Right lobe of liver (tissue), 4 donors: ENCODE data around the gene DNAH10.

Experiments
- POLR2A ChIP-seq: fragments of 450-650 bp; IDR thresholded peaks from one replicate; pipeline ENCODE4 v1.6.1; 2017; ENCODE audit warnings: antibody characterized with exemption, mild to moderate bottlenecking
- TF ChIP-seq, protein P1 (sequence below), 4 donors: fragments of 200-600 bp in 3 of 4; fragments of 450-650 bp in 1 of 4; IDR thresholded peaks; one replicate each; pipeline versions ENCODE4 v1.5.1 to v1.8.0; 2016 to 2022; ENCODE audit warnings: antibody characterized with exemption in 4 of 4, mild to moderate bottlenecking in 2 of 4
- donor health status: DM: no; HTN: no; CAD: no.
- donor health status: DM: no; HTN: no; CAD: no.
- donor health status: DM: no; HTN: yes; CAD: no.

DNA sequence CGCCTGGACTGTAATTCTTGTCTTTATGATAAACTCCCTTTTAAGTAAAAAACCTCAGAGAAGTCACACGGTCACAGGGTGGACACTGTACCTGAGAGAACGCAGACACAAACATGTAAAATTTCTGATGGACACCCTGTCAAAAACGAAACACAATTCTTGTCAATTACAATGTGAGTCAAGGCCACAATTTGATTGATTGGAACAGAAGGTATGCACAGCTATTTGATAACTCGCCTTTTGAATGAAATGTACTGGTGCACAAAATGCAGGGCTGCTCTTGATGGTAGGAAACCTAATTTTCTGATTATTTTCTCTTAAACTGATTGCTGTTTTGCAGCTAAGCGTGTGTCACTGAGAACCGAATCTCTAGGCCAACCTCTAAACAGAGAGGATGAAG, 9.2 kb downstream of the DNAH10 start:
- TF ChIP-seq POLR2A = no peak
- TF ChIP-seq, protein P1, sequence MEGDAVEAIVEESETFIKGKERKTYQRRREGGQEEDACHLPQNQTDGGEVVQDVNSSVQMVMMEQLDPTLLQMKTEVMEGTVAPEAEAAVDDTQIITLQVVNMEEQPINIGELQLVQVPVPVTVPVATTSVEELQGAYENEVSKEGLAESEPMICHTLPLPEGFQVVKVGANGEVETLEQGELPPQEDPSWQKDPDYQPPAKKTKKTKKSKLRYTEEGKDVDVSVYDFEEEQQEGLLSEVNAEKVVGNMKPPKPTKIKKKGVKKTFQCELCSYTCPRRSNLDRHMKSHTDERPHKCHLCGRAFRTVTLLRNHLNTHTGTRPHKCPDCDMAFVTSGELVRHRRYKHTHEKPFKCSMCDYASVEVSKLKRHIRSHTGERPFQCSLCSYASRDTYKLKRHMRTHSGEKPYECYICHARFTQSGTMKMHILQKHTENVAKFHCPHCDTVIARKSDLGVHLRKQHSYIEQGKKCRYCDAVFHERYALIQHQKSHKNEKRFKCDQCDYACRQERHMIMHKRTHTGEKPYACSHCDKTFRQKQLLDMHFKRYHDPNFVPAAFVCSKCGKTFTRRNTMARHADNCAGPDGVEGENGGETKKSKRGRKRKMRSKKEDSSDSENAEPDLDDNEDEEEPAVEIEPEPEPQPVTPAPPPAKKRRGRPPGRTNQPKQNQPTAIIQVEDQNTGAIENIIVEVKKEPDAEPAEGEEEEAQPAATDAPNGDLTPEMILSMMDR (IDR thresholded peaks at IDR 0.05) = no peak
